PC-9 (cell line): ENCODE data around the gene SLC44A1. TPM values are rescaled to one million over a fixed set of nuclear protein-coding genes. Genes with fewer than 3 reads are reported as not detected.
A peak's percentile ranks its signal among the peaks of the same experiment; 100 is the strongest.

ENCODE experiments used
- BruUV-seq: library from RNA; stranded (reverse); fragments of 400-500 nt; replicated peaks from 2 replicates; lab custom pipeline; 2021; lab: Mats Ljungman, UMichigan
- CTCF ChIA-PET: fragments of 300-600 bp; sonication (Branson Sonifier 250); formaldehyde crosslinking; loops from one replicate; lab custom pipeline; 2022; ENCODE audit warnings: antibody characterized with exemption; lab: Charles Lee
- POLR2A ChIA-PET: fragments of 300-600 bp; sonication (Branson Sonifier 250); formaldehyde crosslinking; loops from one replicate; lab custom pipeline; 2022; ENCODE audit warnings: antibody characterized with exemption; ENCODE audit not compliant: unreplicated experiment; lab: Charles Lee
- DNase-seq, 2 experiments: peaks; one replicate each; pipeline versions ENCODE4 v3.0.0 to v3.0.0-alpha.2; 2015 to 2022; ENCODE audit warnings: mixed read lengths in 1 of 2
- H2AFZ ChIP-seq: fragments of 200-600 bp; sonication (generic); 2 replicates; pipeline ENCODE4 v1.8.1; 2017; ENCODE audit warnings: antibody characterized with exemption
- H3F3A ChIP-seq: fragments of 200-600 bp; sonication (generic); 2 replicates; pipeline ENCODE4 v1.8.1; 2017; ENCODE audit warnings: antibody characterized with exemption, mild to moderate bottlenecking, low read depth; ENCODE audit not compliant: insufficient read depth
- H3K27ac ChIP-seq: fragments of 200-600 bp; sonication (generic); 2 replicates; pipeline ENCODE4 v1.6.1; 2016; ENCODE audit warnings: mixed run types
- H3K27me3 ChIP-seq: fragments of 200-600 bp; sonication (generic); 2 replicates; pipeline ENCODE4 v1.6.1; 2016; ENCODE audit warnings: low read depth, mixed run types; ENCODE audit not compliant: insufficient read depth
- H3K36me3 ChIP-seq: fragments of 200-600 bp; sonication (generic); 2 replicates; pipeline ENCODE4 v1.6.1; 2016; ENCODE audit warnings: low read depth, mixed run types
- H3K4me1 ChIP-seq: fragments of 200-600 bp; sonication (generic); replicated peaks from 2 replicates; pipeline ENCODE4 v1.6.1; 2016; ENCODE audit warnings: mixed run types; ENCODE audit not compliant: insufficient read depth
- H3K4me2 ChIP-seq: fragments of 200-600 bp; sonication (generic); 2 replicates; pipeline ENCODE4 v1.6.1; 2017; ENCODE audit warnings: mixed run types
- H3K4me3 ChIP-seq: fragments of 200-600 bp; sonication (generic); 2 replicates; pipeline ENCODE4 v1.6.1; 2016; ENCODE audit warnings: mixed run types
- H3K79me2 ChIP-seq: fragments of 200-600 bp; sonication (generic); 2 replicates; pipeline ENCODE4 v1.6.1; 2017; ENCODE audit warnings: low read depth, mixed run types
- H3K9me2 ChIP-seq: fragments of 200-600 bp; sonication (generic); 2 replicates; pipeline ENCODE4 v1.8.1; 2017; ENCODE audit warnings: mild to moderate bottlenecking; ENCODE audit not compliant: insufficient read depth
- H3K9me3 ChIP-seq: fragments of 200-600 bp; sonication (generic); 2 replicates; pipeline ENCODE4 v1.8.1; 2016; ENCODE audit warnings: low read depth; ENCODE audit not compliant: insufficient read depth
- H4K20me1 ChIP-seq: fragments of 200-600 bp; sonication (generic); 2 replicates; pipeline ENCODE4 v1.8.1; 2017; ENCODE audit not compliant: insufficient read depth
- CTCF ChIP-seq: fragments of 200-600 bp; sonication (generic); conservative IDR thresholded peaks from 2 replicates; pipeline ENCODE4 v1.6.1; 2017; ENCODE audit warnings: mixed run types, antibody characterized with exemption, mild to moderate bottlenecking, moderate library complexity
- EZH2 ChIP-seq: fragments of 200-600 bp; sonication (generic); IDR thresholded peaks from 2 replicates; pipeline ENCODE4 v1.8.0; 2017; ENCODE audit warnings: antibody characterized with exemption, low read depth
- intact Hi-C: fragments of 100-400 bp; cut with micrococcal nuclease; formaldehyde crosslinking; loops from one replicate; pipeline ENCODE4 v1.10.0; 2022; ENCODE audit not compliant: unreplicated experiment
- total RNA-seq: library from RNA; stranded (reverse); gene quantifications from 2 replicates; pipeline ENCODE4 v1.2.3, GENCODE V29; 2021

Gene SLC44A1
- total RNA-seq, 1 experiment from 2014 or later = 95.2 TPM

GRCh38 chr9:105421154-105421553 lies 176.7 kb downstream of the SLC44A1 start:
- peaks cover 4% of the 10 kb centered on the region; the same call in 1 of the 2 replicates for H4K20me1 ChIP-seq
- no peaks in the 10 kb centered on the region for H3K79me2 ChIP-seq
- H2AFZ ChIP-seq = no peak overlapping the region
- POLR2A ChIA-PET = no interaction called here
- TF ChIP-seq CTCF (no peak), EZH2 (no peak)
- intact Hi-C loops = no loop called here
- H3K4me3 ChIP-seq = no peak overlapping the region
- no TSS peak for BruUV-seq
- H3F3A ChIP-seq = no peaks in the 10 kb centered on the region
- CTCF ChIA-PET = no interaction called here
- H3K4me1 ChIP-seq = no peaks in the 10 kb centered on the region
- no peaks in the 10 kb centered on the region for H3K9me3 ChIP-seq
- no peaks in the 10 kb centered on the region for H3K27me3 ChIP-seq
- no peaks in the 10 kb centered on the region for H3K36me3 ChIP-seq
- H3K27ac ChIP-seq = no peak overlapping the region
- H3K9me2 ChIP-seq = no peaks in the 10 kb centered on the region
- H3K4me2 ChIP-seq = no peak overlapping the region
- DNase-seq = no peak

DNA sequence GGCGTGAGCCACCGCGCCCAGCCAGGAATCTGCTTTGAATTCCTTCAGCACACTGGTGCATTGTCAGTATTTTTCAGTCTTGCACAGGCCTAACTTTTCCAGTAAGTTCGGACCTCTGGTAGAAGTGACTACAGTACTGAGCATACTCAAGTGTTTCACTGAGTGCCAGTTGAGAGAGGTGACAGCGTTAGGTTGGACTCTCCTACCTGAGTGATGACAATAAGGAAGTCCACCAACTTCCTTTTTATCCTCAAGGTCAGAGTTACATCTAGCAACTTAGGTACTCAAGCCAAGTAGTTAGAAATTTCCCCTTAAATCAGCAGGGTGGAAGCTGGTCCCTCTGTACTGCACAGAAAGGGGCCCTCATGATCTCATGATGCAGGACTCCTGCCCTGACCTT lies 177.4 kb downstream of the SLC44A1 start:
- Histone ChIP-seq H3K79me2 (no peaks in the 10 kb centered on the region), H3K4me1 (no peaks in the 10 kb centered on the region), H3K4me2 (no peak overlapping the region), H3K4me3 (no peak overlapping the region), H3K27me3 (no peaks in the 10 kb centered on the region), H3K27ac (no peak overlapping the region), H3F3A (no peaks in the 10 kb centered on the region), H3K36me3 (no peaks in the 10 kb centered on the region), H3K9me2 (no peaks in the 10 kb centered on the region), H2AFZ (no peak overlapping the region), H3K9me3 (no peaks in the 10 kb centered on the region), H4K20me1 (peaks cover 4% of the 10 kb centered on the region; the same call in 1 of the 2 replicates)
- intact Hi-C loops = no loop called here
- POLR2A ChIA-PET = no interaction called here
- no peak for DNase-seq
- no TSS peak for BruUV-seq
- no peak for TF ChIP-seq CTCF
- no peak for TF ChIP-seq EZH2
- CTCF ChIA-PET = no interaction called here

DNA sequence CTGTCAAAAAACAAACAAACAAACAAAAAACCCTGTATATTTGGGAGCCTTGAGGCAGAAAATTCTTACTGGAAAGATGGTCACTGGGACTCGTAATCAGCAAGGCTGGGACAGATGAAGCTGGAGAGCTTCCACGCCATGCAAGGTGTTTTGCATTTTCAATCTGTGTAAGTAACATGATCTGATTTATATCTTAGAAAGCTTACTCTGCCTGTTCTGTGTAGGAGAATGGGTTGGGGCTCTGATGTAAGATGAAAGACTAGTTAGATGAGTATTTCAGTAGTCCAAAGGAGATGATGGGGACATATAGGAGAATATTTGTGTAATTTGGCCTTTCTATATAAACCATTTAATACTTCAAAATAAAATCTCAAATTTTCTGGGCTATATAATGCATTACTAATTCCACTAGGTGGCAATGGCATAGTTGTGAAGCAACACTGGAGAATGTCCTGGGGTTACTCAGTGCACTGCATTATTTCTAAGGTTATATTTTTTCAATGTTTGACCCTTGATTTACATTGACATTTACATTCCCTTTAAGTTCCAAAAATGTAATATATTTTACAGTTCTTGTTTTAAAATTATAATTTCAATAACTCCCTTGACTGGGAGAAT lies 181.5 kb downstream of the SLC44A1 start:
- no peaks in the 10 kb centered on the region for H3K9me3 ChIP-seq
- no peaks in the 10 kb centered on the region for H3F3A ChIP-seq
- ChIA-PET CTCF (no interaction called here), POLR2A (no interaction called here)
- H3K27me3 ChIP-seq = no peaks in the 10 kb centered on the region
- BruUV-seq = no TSS peak
- no peaks in the 10 kb centered on the region for H3K4me1 ChIP-seq
- no peak for DNase-seq
- no peaks in the 10 kb centered on the region for H3K36me3 ChIP-seq
- no peaks in the 10 kb centered on the region for H3K9me2 ChIP-seq
- intact Hi-C loops = loop anchor here (2.0 kb wide), 1 partner anchor 293 kb away; no protein-coding TSS in a partner anchor
- TF ChIP-seq CTCF (peak; percentile 70), EZH2 (no peak)
- no peaks in the 10 kb centered on the region for H3K79me2 ChIP-seq
- H3K4me3 ChIP-seq = no peak overlapping the region
- H2AFZ ChIP-seq = no peak overlapping the region
- H4K20me1 ChIP-seq = peaks cover 3% of the 10 kb centered on the region; the same call in 1 of the 2 replicates
- no peak overlapping the region for H3K4me2 ChIP-seq
- H3K27ac ChIP-seq = no peak overlapping the region
